Bronchial epithelial cell (primary cell): ENCODE data around the gene CLCN4. TPM values are rescaled to one million over a fixed set of nuclear protein-coding genes. Genes with fewer than 3 reads are reported as not detected.
A peak's percentile ranks its signal among the peaks of the same experiment; 100 is the strongest.

Experiments used
- DNase-seq: peaks from one replicate; pipeline ENCODE4 v3.0.0-alpha.2; 2010; ENCODE audit warnings: low read depth
- FAIRE-seq: peaks from 2 replicates; lab custom pipeline; 2011; peaks lifted over from hg19 to GRCh38; lab: Jason Lieb, UNC
- H3K27me3 ChIP-seq: 2 replicates; pipeline ENCODE4 v1.5.1; 2011; ENCODE audit warnings: low read length; ENCODE audit not compliant: control insufficient read depth, insufficient read depth
- H3K36me3 ChIP-seq: 2 replicates; pipeline ENCODE4 v1.5.1; 2011; ENCODE audit warnings: low read length; ENCODE audit not compliant: control insufficient read depth, insufficient read depth
- H3K4me3 ChIP-seq: 2 replicates; pipeline ENCODE4 v1.5.1; 2011; ENCODE audit warnings: mild to moderate bottlenecking, low read depth, low read length, control low read depth
- total RNA-seq: library from RNA; depleted of rRNA; stranded (reverse); fragments of >200 nt; gene quantifications from 2 replicates; pipeline ENCODE4 v1.2.1, GENCODE V29; 2014
- TF ChIP-seq, protein P1 (sequence below): IDR thresholded peaks from 2 replicates; pipeline ENCODE4 v1.5.1; 2011; ENCODE audit warnings: mild to moderate bottlenecking, moderate library complexity, low read length, control low read depth, inconsistent platforms; ENCODE audit not compliant: insufficient read depth, severe bottlenecking

The CLCN4 gene
- total RNA-seq, 1 donor from 2014 or later: 1.3 TPM

DNA sequence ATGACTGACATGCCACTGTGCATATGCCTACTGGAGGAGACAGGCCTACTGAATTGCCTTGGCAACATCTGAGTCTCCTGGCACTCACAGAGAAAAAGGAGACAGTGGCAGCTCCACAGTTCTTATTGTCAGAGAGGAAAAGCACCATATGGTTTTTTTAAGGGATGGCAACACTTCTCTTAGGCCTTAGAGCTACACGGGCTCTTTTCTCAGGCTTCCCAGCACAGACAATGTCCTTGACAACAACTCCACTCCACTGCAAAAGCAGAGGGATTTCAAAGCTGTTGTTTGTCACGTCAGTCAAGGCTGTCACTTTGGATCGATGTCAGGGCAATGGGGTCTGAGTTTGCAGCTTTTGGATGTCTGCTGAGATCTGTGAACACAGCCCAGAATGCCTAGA lies 4.7 kb upstream of the CLCN4 start:
- no peak for FAIRE-seq

DNA sequence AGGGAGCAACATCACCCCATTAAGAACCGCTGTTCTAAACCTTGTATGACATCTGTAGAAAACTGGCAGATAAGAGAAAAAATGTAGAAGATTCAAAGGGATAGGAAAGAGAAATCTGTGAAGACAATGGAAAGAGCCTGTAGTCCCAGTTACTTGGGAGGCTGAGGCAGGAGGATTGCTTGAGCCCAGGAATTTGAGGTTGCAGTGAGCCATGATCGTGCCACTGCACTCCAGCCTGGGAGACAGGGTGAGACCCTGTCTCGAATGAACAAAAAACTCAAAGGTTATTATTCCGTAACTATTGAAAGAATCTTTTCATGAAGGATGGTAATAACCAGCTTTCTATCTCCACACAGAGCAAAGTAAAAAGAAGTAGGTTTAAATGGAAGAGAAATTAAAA lies 1.6 kb upstream of the CLCN4 start:
- H3K4me3 ChIP-seq: no peak overlapping the region
- no peak for FAIRE-seq
- TF ChIP-seq, protein P1, sequence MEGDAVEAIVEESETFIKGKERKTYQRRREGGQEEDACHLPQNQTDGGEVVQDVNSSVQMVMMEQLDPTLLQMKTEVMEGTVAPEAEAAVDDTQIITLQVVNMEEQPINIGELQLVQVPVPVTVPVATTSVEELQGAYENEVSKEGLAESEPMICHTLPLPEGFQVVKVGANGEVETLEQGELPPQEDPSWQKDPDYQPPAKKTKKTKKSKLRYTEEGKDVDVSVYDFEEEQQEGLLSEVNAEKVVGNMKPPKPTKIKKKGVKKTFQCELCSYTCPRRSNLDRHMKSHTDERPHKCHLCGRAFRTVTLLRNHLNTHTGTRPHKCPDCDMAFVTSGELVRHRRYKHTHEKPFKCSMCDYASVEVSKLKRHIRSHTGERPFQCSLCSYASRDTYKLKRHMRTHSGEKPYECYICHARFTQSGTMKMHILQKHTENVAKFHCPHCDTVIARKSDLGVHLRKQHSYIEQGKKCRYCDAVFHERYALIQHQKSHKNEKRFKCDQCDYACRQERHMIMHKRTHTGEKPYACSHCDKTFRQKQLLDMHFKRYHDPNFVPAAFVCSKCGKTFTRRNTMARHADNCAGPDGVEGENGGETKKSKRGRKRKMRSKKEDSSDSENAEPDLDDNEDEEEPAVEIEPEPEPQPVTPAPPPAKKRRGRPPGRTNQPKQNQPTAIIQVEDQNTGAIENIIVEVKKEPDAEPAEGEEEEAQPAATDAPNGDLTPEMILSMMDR: no peak
- H3K36me3 ChIP-seq: no peaks in the 10 kb centered on the region
- no peak for DNase-seq
- H3K27me3 ChIP-seq: no peaks in the 10 kb centered on the region

More for the DNA sequence above, 4.7 kb upstream of the CLCN4 start:
- Histone ChIP-seq H3K4me3 (no peak overlapping the region), H3K27me3 (no peaks in the 10 kb centered on the region), H3K36me3 (no peaks in the 10 kb centered on the region)
- TF ChIP-seq, protein P1: no peak
- no peak for DNase-seq

DNA sequence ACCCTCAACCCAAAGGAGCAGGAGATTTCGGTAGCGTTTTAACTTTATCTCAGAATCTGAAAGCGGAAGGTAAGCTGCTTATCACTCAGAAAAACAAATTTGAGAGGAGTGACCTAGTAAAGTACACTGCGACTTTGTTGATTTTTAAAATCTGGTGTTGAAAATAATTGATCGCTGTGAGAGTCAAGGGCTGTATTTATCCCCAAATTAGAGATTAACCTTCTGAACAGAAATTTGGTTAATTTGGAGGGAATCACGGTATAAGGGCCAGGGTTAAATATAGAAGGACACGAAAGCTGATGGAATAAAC lies 212 bp downstream of the CLCN4 start:
- H3K27me3 ChIP-seq: no peaks in the 10 kb centered on the region
- DNase-seq (no peak), FAIRE-seq (no peak)
- TF ChIP-seq, protein P1: no peak
- H3K4me3 ChIP-seq: peak overlapping the region; percentile 24
- no peaks in the 10 kb centered on the region for H3K36me3 ChIP-seq

DNA sequence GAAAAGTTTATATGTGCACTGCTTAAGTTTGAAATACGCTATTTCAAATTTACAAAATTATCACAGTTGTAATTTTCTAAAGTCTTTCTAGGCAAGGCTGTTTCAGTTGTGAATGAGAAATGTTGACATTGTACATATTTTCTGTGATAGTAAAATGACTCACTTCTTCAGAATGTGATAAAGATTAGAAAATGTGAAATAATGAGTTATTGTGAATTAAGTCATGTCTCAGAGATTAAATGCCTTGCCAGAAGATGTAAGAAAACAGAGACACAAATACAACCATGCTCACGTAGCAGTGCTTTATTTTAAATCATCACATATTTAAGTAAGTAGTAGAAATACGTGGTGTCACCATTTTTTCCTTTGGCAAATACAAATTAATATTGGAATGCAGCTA lies 768 bp downstream of the CLCN4 start:
- H3K27me3 ChIP-seq: no peaks in the 10 kb centered on the region
- H3K4me3 ChIP-seq: no peak overlapping the region
- TF ChIP-seq, protein P1: no peak
- H3K36me3 ChIP-seq: no peaks in the 10 kb centered on the region
- DNase-seq: peak; percentile 54
- no peak for FAIRE-seq

DNA sequence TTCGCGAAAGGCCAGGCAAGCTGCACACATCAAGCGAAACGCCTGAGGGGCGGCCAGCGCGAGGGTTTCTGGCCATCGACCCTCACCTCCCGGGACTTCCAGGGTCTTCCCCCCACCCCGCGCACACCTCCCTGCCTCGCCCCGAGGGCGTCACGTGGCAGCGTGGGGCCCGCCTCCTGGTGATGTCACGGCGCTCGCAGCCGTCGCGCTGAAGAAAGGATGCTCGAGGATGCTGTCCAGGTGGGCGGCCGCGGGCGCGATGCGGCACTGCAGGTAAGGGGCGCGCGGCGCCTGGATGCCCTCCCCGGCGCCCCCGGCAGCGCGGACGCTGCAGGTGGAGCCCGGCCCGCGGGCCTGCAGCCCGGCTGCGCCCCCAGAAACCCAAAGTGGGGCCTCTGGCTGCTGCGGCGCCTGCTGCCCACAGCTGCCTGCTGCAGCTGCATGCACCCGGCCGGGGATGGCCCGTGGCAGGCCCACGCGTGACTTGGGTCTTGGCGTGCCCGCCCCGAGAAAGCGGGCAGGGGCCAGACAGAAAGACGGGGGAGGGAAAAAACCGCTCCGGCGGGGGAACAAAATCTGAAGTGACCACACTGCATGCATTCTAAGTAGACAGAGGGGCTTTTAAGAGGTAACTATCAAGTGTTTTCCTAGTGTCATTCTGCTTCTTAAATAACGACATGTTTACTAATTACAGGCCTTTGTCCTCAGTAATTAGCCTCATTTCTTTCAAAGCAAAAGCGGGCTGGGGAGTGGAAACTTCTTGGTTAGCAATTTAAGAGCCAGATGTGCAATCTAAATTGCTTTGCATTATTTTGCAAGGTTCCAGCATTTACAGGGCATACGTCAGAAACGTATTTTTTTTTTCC lies 1.7 kb downstream of the CLCN4 start:
- no peak for FAIRE-seq
- no peak for DNase-seq
- TF ChIP-seq, protein P1: no peak
- peak overlapping the region; percentile 31 for H3K4me3 ChIP-seq
- no peaks in the 10 kb centered on the region for H3K27me3 ChIP-seq
- no peaks in the 10 kb centered on the region for H3K36me3 ChIP-seq

DNA sequence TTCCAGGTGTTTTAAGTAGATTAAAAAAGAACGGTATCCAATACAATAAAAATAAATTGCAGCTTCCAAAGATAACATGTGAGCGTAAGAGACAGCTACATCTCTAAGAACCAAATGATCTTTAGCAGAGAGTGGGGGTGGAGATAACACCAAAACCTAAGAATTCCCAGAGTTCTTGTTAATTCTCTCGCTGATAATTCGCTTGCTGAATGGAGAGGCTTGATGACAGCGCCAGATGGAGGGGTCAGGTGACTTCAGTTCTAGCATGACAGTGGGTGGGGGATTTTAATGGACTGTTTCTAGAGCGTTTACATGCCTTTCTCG lies 2.3 kb downstream of the CLCN4 start:
- FAIRE-seq: no peak

More for the DNA sequence above, 2.3 kb downstream of the CLCN4 start:
- Histone ChIP-seq H3K36me3 (no peaks in the 10 kb centered on the region), H3K27me3 (no peaks in the 10 kb centered on the region), H3K4me3 (no peak overlapping the region)
- TF ChIP-seq, protein P1: no peak
- no peak for DNase-seq
